ENCODE measurements around the gene SLC35B1. TPM values are rescaled to one million over a fixed set of nuclear protein-coding genes. Genes with fewer than 3 reads are reported as not detected.

SLC35B1 gene
- total RNA-seq, 1 experiment from 2014 or later, result 44.7 TPM

- TF ChIP-seq CTCF (conservative IDR thresholded peaks at IDR 0.05) (no peak), EZH2 (IDR thresholded peaks at IDR 0.05; ENCODE audit: low read depth) (no peak)
- Histone ChIP-seq H3K27ac (no peak overlapping the region), H2AFZ (no peak overlapping the region), H3F3A (ENCODE audit: insufficient read depth, low read depth) (no peaks in the 10 kb centered on the region), H3K36me3 (ENCODE audit: low read depth) (no peaks in the 10 kb centered on the region), H3K79me2 (ENCODE audit: low read depth) (no peaks in the 10 kb centered on the region), H4K20me1 (ENCODE audit: insufficient read depth) (no peaks in the 10 kb centered on the region), H3K4me2 (no peak overlapping the region), H3K4me3 (no peak overlapping the region), H3K9me2 (ENCODE audit: insufficient read depth) (no peaks in the 10 kb centered on the region), H3K4me1 (replicated peaks; ENCODE audit: insufficient read depth) (no peaks in the 10 kb centered on the region), H3K9me3 (ENCODE audit: insufficient read depth, low read depth) (no peaks in the 10 kb centered on the region), H3K27me3 (ENCODE audit: insufficient read depth, low read depth) (no peaks in the 10 kb centered on the region)
- intact Hi-C loops (cut with micrococcal nuclease; ENCODE audit: unreplicated experiment), result no loop called here
- ChIA-PET CTCF (no interaction called here), POLR2A (ENCODE audit: unreplicated experiment) (no interaction called here)
- BruUV-seq (replicated peaks), result no TSS peak
- no peak for DNase-seq
Measured at GRCh38 chr17:49748223-49748622, 40.5 kb upstream of the SLC35B1 start.

- Histone ChIP-seq H3K9me3 (ENCODE audit: insufficient read depth, low read depth) (no peaks in the 10 kb centered on the region), H3K27ac (no peak overlapping the region), H2AFZ (no peak overlapping the region), H3K4me2 (no peak overlapping the region), H3F3A (ENCODE audit: insufficient read depth, low read depth) (no peaks in the 10 kb centered on the region), H3K79me2 (ENCODE audit: low read depth) (no peaks in the 10 kb centered on the region), H3K4me3 (no peak overlapping the region), H3K4me1 (replicated peaks; ENCODE audit: insufficient read depth) (0 out of 2 replicates have a peak, but pooled peaks cover 3% of the 10 kb centered on the region), H3K36me3 (ENCODE audit: low read depth) (no peaks in the 10 kb centered on the region), H4K20me1 (ENCODE audit: insufficient read depth) (no peaks in the 10 kb centered on the region), H3K27me3 (ENCODE audit: insufficient read depth, low read depth) (no peaks in the 10 kb centered on the region), H3K9me2 (ENCODE audit: insufficient read depth) (no peaks in the 10 kb centered on the region)
- intact Hi-C loops (cut with micrococcal nuclease; ENCODE audit: unreplicated experiment), result no loop called here
- POLR2A ChIA-PET (ENCODE audit: unreplicated experiment), result no interaction called here
- no TSS peak for BruUV-seq (replicated peaks)
- CTCF ChIA-PET, result no interaction called here
- no peak for TF ChIP-seq EZH2 (IDR thresholded peaks at IDR 0.05; ENCODE audit: low read depth)
- no peak for TF ChIP-seq CTCF (conservative IDR thresholded peaks at IDR 0.05)
- no peak for DNase-seq
Measured at GRCh38 chr17:49747632-49748031, 39.9 kb upstream of the SLC35B1 start.

- Histone ChIP-seq H3K9me3 (ENCODE audit: insufficient read depth, low read depth) (no peaks in the 10 kb centered on the region), H3K4me3 (no peak overlapping the region), H4K20me1 (ENCODE audit: insufficient read depth) (no peaks in the 10 kb centered on the region), H3K36me3 (ENCODE audit: low read depth) (no peaks in the 10 kb centered on the region), H3K27me3 (ENCODE audit: insufficient read depth, low read depth) (no peaks in the 10 kb centered on the region), H3K4me2 (no peak overlapping the region), H3K9me2 (ENCODE audit: insufficient read depth) (no peaks in the 10 kb centered on the region), H3K79me2 (ENCODE audit: low read depth) (no peaks in the 10 kb centered on the region), H2AFZ (no peak overlapping the region), H3K4me1 (replicated peaks; ENCODE audit: insufficient read depth) (0 out of 2 replicates have a peak, but pooled peaks cover 9% of the 10 kb centered on the region), H3K27ac (no peak overlapping the region), H3F3A (ENCODE audit: insufficient read depth, low read depth) (no peaks in the 10 kb centered on the region)
- intact Hi-C loops (cut with micrococcal nuclease; ENCODE audit: unreplicated experiment), result no loop called here
- ChIA-PET CTCF (interaction anchor here (1.2 kb wide), 1 partner anchor 38 kb away, joined by 3 read pairs; no protein-coding TSS in a partner anchor), POLR2A (ENCODE audit: unreplicated experiment) (interaction anchor here (0.8 kb wide), 1 partner anchor 17 kb away, joined by 4 read pairs; the partner anchor contains the start of gene FAM117A)
- TF ChIP-seq EZH2 (IDR thresholded peaks at IDR 0.05; ENCODE audit: low read depth) (no peak), CTCF (conservative IDR thresholded peaks at IDR 0.05) (no peak)
- BruUV-seq (replicated peaks), result no TSS peak
- no peak for DNase-seq
Measured at GRCh38 chr17:49746791-49747490, 39.2 kb upstream of the SLC35B1 start.
